Spleen (tissue), 7 donors: ENCODE measurements around the gene FHL2.

Experiments
- POLR2A ChIP-seq, 3 donors: fragments of 450-650 bp; IDR thresholded peaks; one replicate each; pipeline ENCODE4 v1.5.1; 2017; ENCODE audit warnings: antibody characterized with exemption in 3 of 3, mild to moderate bottlenecking in 1 of 3
- POLR2AphosphoS5 ChIP-seq, 3 donors: sonication (generic); formaldehyde crosslinking; IDR thresholded peaks; one replicate each; pipeline ENCODE4 v1.5.1; 2017; ENCODE audit warnings: antibody characterized with exemption in 3 of 3
- TF ChIP-seq, protein P1 (sequence below), 11 experiments: fragments of 200-600 bp in 7 of 11; fragments of 450-650 bp in 4 of 11; sonication (generic) in 4 of 11; IDR thresholded peaks in 8 of 11; conservative IDR thresholded peaks in 3 of 11; 1 replicate in 7 of 11; 2 replicates in 4 of 11; pipeline versions ENCODE4 v1.4.0 to v1.8.0; 2016 to 2021; ENCODE audit warnings: antibody characterized with exemption in 11 of 11, inconsistent platforms in 4 of 11, mild to moderate bottlenecking in 1 of 11
- donor health status: DM: no; HTN: no; CAD: no; lungs with moderate emphysema.
- donor health status: DM: no; HTN: no; CAD: no.
- donor health status: DM: no; HTN: no; CAD: no.

DNA sequence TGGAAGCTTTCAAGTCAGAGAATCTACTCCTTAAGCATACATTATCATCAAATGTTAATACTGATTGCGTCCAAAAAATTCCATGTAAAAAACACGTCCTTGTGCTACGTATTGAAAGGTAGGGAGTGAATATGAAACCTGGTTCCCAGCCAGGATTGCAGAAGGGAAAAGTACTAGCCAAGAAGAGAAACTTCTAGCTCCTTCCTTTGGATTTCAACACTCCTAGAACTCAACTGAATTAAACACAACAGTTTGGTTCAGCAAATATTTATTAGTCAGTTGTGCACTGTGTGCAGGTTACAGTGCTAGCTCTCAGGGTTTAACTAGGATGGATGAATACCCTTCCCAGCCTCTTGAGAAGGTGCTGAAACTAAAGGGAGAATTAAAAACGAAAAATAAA, 33.9 kb upstream of the FHL2 start:
- TF ChIP-seq, protein P1, sequence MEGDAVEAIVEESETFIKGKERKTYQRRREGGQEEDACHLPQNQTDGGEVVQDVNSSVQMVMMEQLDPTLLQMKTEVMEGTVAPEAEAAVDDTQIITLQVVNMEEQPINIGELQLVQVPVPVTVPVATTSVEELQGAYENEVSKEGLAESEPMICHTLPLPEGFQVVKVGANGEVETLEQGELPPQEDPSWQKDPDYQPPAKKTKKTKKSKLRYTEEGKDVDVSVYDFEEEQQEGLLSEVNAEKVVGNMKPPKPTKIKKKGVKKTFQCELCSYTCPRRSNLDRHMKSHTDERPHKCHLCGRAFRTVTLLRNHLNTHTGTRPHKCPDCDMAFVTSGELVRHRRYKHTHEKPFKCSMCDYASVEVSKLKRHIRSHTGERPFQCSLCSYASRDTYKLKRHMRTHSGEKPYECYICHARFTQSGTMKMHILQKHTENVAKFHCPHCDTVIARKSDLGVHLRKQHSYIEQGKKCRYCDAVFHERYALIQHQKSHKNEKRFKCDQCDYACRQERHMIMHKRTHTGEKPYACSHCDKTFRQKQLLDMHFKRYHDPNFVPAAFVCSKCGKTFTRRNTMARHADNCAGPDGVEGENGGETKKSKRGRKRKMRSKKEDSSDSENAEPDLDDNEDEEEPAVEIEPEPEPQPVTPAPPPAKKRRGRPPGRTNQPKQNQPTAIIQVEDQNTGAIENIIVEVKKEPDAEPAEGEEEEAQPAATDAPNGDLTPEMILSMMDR (IDR thresholded peaks at IDR 0.05 in 8 of 11, conservative IDR thresholded peaks at IDR 0.05 in 3 of 11): no peak
- TF ChIP-seq POLR2A (IDR thresholded peaks at IDR 0.05) (no peak), POLR2AphosphoS5 (IDR thresholded peaks at IDR 0.05) (no peak)
